Smooth muscle cell of the brain vasculature (primary cell): ENCODE data around the gene MTHFD1L.
A peak's percentile ranks its signal among the peaks of the same experiment; 100 is the strongest.
"Not testable (repeated sequence)": the region's sequence is repeated elsewhere in the genome, so short reads cannot be mapped to it uniquely, and the experiment has no call there.

ENCODE experiments used
- DNase-seq: peaks from one replicate; pipeline ENCODE4 v3.0.0-alpha.2; 2012; ENCODE audit warnings: low read depth, low spot score

MTHFD1L gene

GRCh38 chr6:151067684-151068596 lies 202.4 kb downstream of the MTHFD1L start:
- peak; percentile 92 for DNase-seq

DNA sequence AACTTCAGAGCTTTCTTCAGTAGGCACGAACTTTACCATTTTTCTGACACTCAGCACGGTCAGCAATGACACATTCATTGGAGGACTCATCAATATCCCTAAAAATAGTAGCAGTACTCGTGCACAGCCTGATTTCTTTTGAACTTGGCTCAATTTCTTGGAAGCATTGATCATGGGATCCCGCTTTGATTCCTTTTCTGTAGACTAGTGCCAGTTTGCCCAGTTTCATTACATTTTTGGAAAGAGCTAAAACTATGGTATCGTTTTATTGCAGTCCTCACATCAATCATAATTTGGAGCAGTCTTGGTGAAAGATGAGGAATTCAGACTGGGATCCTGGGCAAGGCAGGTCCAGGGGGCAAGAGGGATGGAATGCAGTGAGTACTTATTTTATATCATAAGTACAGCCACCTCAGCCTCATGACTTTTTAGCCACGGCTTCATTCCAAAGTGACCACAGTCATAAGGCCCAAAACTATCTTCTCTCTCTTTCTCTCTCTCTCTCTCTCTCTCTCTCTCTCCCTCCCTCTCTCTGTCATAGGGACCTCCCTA lies 203.3 kb downstream of the MTHFD1L start:
- no peak for DNase-seq

- DNase-seq, result no peak
Measured at GRCh38 chr6:151069641-151070040, 204.1 kb downstream of the MTHFD1L start.

DNA sequence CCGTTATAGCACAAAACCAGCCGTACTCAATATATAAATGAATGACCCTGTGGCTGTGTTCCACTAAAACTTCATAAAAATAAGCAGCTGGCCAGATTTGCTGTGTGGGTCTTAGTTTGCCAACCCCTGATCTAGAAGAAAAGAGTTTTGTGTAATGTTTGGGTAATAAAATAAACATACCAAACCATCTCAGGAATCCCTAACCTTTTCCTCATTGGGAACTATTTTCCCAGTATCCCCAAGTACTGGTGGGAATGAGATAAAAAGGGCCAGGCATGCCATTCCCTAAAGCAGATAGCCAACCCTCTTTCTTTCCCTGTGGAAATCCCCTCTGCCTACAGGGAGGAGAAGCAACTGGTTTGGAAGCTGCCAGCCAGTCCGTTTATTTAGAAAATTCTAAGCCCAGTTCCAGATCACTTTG lies 205.1 kb downstream of the MTHFD1L start:
- no peak for DNase-seq

DNA sequence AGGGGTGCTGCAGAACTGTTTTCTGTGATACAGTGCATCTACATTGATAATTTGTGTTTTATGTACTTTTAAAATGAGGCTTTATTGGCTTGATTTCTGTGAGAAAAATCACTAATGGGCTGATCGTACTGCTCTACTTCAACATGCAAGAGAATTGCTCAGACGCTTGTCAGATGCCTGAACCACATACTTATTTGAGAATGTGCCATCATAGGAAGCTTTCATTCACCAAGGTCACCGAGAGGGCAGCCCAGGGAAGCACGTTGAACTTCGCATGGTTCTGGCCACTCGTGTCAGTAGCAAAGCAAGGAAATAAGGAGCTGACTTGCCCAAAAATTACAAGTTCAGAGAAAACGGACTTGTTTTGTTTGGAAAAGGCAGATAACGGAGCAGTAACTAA lies 205.8 kb downstream of the MTHFD1L start:
- DNase-seq, result no peak

DNA sequence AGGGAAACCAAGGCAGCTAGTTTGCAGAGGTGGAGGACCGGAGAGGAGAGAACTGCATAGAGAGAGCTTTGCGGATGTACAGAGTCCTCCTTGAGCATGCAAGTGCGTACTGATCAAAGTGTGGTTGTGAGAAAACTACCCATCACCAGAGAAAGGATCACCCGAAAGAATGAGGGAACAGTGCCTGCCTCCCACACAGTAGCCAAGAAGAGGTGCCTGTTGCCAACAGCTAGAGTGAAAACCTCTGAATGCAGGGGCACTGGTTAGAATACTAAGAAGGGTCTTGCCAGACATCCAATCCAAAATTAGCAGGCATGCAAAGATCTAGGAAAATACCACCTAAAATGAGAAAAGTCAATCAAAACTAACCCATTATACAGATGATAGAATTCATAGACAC lies 207.6 kb downstream of the MTHFD1L start:
- no peak for DNase-seq

- DNase-seq, result no peak
Measured at GRCh38 chr6:151073701-151074100, 208.2 kb downstream of the MTHFD1L start.

DNA sequence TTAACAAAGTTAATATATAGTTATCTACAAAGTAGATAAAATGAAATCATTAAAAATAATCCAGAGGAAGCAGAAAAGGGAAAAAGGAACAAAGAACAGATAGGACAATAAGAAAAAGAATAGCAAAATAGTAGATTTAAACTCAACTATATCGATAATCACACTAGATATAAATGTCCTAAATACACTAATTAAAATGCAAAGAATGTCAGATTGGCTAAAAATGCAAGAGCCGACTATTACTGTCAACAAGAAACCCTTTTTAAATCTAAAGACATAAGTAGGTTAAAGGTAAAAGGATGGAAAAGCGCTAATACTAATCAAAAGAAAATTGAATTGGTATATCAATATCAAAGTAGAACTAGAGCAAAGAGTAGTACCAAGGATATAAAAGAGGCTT lies 209.5 kb downstream of the MTHFD1L start:
- DNase-seq, result no peak

DNA sequence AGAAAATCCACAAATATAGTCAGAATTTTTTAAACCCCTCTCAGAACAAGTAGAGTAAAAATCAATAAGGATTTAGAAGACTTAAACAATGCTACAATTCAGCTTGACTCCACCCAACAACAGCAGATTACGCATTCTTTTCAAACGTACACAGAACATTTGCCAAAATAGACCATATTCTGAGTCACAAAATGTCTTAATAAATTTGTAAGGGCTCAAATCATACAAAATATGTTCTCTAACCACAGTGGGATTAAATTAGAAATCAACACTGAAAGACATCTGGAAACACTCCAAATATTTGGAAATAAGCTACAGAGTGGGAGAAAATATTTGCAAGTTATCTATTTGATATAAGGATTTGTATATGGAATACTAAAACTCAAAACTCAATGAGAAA lies 210.0 kb downstream of the MTHFD1L start:
- no peak for DNase-seq

DNA sequence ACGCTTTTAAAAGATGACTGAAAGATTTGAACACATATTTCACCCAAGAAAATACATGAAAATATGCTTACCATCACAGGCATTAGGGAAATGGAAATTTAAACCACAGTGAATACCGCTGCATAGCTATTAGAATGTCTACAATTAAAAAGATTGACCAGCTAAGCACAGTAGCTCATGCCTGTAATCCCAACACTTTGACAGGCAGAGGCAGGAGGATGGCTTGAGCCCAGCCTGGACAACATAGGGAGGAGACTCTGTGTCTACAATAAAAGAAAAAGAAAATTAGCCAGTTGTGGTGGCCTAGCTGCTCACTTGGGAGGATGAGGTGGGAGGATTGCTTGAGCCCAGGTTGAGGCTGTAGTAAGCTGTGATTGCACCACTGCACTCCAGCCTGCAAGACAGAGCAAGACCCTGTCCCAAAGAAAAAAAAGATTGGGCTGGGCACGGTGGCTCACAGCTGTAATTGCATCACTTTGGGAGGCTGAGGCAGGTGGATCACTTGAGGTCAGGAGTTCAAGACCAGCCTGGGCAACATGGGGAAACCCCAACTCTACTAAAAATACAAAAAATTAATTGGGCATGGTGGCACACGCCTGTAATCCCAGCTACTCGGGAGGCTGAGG lies 210.5 kb downstream of the MTHFD1L start:
- no peak for DNase-seq

DNA sequence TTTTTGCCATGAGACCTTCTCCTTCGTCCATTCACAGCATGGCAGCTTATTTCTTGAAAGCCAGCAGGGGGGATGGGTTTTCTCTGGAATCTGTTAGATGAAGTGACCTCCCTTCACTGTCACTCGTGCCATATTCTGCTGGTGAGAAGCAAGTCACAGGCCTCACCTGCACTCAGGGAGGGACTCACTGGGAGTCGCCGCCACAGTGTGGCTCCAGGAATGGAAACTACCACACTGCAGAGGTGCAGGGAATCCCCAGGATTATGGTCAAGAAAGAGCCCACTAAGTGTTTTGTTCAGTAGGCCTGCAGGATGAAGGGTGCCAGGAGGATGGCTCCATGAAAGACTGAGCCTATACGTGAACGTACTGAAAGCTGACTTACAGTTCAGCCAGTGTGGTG lies 213.2 kb downstream of the MTHFD1L start:
- DNase-seq, result no peak

- DNase-seq, result no peak
Measured at GRCh38 chr6:151081656-151082055, 216.2 kb downstream of the MTHFD1L start.

- DNase-seq, result no peak
Measured at GRCh38 chr6:151082079-151082478, 216.6 kb downstream of the MTHFD1L start.

DNA sequence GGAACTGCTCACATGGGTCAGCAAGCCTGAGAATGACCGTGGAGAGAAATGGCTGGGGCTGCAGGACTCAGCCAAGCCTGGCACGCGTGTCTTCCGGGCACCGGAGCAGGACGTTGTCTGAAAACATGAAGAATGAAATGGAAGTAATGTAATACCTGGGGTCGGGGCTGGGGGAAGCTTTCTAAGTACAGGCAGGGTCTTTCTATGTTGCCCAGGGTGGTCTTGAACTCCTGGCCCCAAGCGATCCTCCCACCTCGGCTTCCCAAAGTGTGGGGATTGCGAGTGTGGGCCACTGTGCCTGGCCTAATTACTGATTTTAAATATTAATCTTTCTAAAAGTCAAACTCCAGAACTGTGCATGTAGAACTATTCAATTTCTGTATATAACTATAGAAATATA lies 218.8 kb downstream of the MTHFD1L start:
- no peak for DNase-seq

DNA sequence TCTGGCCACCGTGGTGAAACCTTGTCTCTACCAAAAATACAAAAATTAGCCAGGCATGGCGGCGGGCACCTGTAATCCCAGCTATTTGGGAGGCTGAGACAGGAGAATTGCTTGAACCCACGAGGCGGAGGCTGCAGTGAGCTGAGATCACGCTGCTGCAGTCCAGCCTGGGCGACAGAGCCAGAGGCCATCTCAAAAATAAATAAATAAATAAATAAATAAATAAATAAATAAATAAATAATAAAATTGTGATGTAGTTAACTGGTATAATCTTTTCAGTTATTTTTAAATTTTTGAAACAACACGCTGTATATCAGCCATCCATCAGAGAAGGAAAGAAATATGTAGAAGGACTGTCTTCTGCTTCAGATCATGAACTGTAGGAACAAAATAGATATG lies 221.6 kb downstream of the MTHFD1L start:
- not testable (repeated sequence) for DNase-seq

DNA sequence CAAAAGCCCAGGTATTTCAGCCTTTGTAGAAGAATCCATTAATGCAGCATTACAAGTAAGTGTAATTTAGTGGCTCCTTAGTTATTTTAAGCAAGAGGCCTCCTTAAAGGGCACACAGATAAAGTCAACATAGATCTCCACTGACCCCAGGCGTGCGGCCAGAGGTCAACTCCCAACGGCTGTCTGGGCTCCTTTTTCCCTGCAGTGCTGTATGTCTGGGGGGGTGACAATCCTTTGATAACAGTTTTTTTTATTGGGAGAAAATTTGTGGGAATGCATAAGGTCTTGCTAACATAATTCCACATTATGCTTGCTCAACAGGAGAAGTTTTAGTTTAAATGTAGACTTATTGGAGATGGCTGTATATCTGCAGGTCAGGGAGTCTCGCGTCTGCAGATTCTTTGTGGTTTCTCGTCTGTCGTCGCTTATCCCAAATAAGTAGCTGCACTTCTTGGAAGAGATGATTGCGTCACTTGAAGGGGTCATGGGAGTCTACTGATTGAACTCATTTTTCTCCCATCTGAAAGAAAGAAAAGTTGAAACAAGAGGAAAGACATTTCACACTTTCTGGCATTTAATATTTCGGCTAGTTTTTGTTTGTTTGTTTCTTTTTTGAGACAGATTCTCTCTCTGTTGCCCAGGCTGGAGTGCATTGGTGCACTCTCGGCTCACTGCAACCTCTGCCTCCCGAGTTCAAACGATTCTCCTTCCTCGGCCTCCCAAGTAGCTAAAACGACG lies 222.5 kb downstream of the MTHFD1L start:
- no peak for DNase-seq

DNA sequence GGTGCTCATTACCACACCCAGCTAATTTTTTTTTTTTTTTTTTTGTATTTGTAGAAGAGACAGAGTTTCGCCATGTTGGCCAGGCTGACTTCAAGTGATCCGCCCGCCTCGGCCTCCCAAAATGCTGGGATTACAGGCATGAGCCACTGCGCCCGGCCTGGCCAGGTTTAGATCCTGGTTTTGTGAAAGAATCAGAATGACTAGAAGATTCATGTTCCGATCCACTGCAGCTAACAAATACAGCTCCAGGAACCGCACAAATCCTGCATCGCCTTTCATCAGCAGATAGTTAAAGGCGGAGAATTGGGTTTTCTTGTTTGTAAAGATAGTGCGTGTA lies 223.1 kb downstream of the MTHFD1L start:
- DNase-seq, result no peak

- DNase-seq, result no peak
Measured at GRCh38 chr6:151088963-151089362, 223.5 kb downstream of the MTHFD1L start.

DNA sequence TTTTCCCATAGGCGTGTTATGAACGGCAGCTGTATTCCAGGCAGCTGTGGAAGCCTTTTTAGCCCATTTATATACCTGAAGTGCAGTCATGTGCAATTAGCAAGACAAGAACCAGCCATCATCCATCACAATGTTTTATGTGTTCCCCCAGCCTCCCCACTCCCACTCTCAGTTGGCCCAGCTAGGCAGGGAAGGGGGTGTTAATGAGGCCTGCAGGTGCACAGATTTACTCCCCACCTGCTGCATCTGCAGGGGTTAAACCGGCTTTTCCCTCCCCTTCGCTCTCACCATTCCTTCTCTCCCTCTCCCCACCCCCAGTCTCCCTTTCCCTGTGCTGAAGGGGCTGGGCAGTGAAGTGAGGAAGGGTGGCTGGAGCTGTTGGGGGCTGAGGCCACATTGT lies 224.5 kb downstream of the MTHFD1L start:
- DNase-seq, result no peak

DNA sequence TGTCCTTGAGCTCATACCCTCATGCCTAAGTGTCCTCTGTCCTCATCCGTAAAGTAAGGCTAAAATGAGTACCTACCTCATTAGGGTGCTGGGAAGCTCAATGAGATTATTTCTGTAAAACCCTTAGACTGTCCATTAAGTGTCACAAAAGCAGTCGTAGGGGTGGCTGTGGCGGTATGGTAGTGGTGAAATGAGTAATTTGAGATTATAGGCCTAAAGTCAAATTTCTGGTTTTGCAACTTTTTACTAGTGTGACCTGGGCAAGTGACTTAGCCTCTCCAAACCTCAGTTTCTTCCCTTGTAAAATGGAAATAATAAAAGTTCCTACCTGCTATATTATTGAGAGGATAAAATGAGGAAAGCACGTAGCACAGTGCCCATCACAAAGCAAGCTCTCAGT lies 226.1 kb downstream of the MTHFD1L start:
- no peak for DNase-seq

DNA sequence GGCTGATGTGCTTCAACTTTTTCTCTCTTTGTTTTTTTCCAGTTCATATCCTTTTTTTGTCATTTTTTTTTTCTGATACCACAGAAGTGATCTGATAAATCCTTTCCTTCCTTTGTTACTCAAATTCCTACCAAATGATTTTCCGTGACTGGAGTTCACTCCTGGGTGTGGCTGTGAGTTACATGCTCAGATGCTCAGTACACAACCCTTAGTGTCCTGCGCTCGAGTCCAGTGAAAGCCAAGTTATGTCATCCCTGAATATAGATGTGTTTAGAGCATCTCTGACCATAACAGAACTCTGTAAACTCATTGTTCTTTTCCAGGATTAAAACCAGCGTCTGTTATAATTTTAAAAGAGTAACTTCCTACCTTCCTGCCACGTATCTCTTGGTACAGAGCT lies 227.1 kb downstream of the MTHFD1L start:
- DNase-seq, result no peak

DNA sequence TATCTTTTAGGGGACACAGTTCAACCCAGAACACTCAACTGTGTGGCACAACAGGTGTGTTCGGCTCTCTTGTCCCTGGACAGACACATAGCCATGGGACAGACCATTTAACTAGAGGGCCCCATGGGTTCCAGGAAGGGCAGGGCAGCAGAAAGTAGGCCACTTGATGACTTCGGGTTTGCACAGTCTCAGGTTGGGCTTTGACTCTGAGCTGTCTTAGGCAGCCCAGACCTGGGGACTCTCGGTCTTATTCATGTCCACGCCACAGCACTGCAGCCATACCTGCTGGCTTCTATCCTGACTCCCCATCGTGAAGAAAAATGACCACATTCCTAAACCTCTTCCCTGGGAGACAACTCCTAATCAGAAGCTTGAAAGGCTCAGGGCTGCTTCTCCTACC lies 228.2 kb downstream of the MTHFD1L start:
- no peak for DNase-seq
